Activated B cell treated with CpG ODN at 0.5 μM for 24 hours (primary cell): ENCODE data around the gene SLCO2A1. TPM values are rescaled to one million over a fixed set of nuclear protein-coding genes. Genes with fewer than 3 reads are reported as not detected.

Source experiments
- ATAC-seq: fragments of 200-7000 bp; cut with Tn5 transposase; one replicate; pipeline ENCODE4 v1.10.0; 2021; ENCODE audit warnings: low read depth, mild to moderate bottlenecking, moderate library complexity
- CTCF ChIA-PET: fragments of 350-600 bp; sonication (Branson Sonifier 250); formaldehyde crosslinking; loops from one replicate; lab custom pipeline; 2021; ENCODE audit warnings: antibody characterized with exemption; lab: Charles Lee
- POLR2A ChIA-PET: fragments of 350-600 bp; sonication (Branson Sonifier 250); formaldehyde crosslinking; loops from one replicate; lab custom pipeline; 2021; ENCODE audit warnings: antibody characterized with exemption; lab: Charles Lee
- DNase-seq: peaks from one replicate; pipeline ENCODE4 v3.0.0; 2022
- H3K27ac Mint-ChIP-seq: one replicate; pipeline ENCODE4 v1.8.0; 2020; ENCODE audit warnings: mixed read lengths
- H3K27me3 Mint-ChIP-seq: one replicate; pipeline ENCODE4 v1.8.0; 2021; ENCODE audit warnings: mixed read lengths
- H3K36me3 Mint-ChIP-seq: one replicate; pipeline ENCODE4 v1.8.0; 2021; ENCODE audit warnings: low read depth, mixed read lengths
- H3K4me1 Mint-ChIP-seq: one replicate; pipeline ENCODE4 v1.8.0; 2021; ENCODE audit warnings: mixed read lengths
- H3K4me3 Mint-ChIP-seq: one replicate; pipeline ENCODE4 v1.8.0; 2020; ENCODE audit warnings: mild to moderate bottlenecking, mixed read lengths
- H3K9me3 Mint-ChIP-seq: one replicate; pipeline ENCODE4 v1.8.0; 2020; ENCODE audit warnings: mixed read lengths
- intact Hi-C: fragments of 100-400 bp; cut with micrococcal nuclease; formaldehyde crosslinking; loops from one replicate; pipeline ENCODE4 v1.15.1; 2024
- total RNA-seq: library from RNA; stranded (reverse); gene quantifications from 2 replicates; pipeline ENCODE4 v1.2.3, GENCODE V29; 2022
- TF ChIP-seq, protein P1 (sequence below): fragments of 200-600 bp; IDR thresholded peaks from one replicate; pipeline ENCODE4 v1.8.0; 2022; ENCODE audit warnings: antibody characterized with exemption, mild to moderate bottlenecking

The SLCO2A1 gene
- total RNA-seq, 1 donor from 2014 or later = not detected

DNA sequence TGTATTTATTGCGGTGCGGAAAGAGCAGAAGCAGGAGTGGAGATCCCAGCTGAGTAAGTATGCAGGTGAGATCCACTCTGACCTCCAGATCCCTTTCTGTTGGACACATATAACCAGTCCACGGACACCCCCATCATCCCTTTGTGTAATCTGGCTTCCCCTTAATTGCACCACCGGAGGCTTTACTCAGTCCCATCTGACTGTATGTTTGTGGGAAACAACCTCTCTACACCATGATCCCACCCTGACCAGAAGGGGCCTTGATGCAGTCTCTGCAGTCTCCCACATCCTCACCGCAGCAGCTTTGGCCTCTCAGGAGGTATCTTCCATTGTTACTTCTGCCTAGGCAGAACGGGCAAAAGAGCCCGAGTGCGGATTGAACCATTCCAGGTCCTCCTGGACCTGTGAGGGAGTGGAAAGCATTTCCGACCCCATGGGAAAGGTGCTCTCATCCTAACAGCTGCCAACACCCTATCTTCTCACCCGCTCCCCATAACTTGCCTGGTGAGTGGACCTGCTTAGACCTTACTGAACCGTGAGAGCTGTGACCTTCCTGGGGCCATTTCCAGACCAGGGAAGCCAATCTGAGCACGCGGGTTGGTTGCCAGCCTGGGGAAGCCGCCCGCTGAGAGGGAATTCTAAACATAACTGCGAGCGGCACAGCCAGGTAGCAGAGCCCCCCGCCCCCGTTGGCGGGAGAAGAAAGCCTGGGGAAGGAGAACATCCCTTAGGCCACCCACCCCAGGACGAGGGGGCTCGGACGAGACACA lies 1.1 kb downstream of the SLCO2A1 start:
- H3K4me3 Mint-ChIP-seq = no peak overlapping the region
- peaks cover 35% of the 10 kb centered on the region for H3K27me3 Mint-ChIP-seq
- CTCF ChIA-PET = no interaction called here
- intact Hi-C loops = no loop called here
- no peaks in the 10 kb centered on the region for H3K9me3 Mint-ChIP-seq
- TF ChIP-seq, protein P1, sequence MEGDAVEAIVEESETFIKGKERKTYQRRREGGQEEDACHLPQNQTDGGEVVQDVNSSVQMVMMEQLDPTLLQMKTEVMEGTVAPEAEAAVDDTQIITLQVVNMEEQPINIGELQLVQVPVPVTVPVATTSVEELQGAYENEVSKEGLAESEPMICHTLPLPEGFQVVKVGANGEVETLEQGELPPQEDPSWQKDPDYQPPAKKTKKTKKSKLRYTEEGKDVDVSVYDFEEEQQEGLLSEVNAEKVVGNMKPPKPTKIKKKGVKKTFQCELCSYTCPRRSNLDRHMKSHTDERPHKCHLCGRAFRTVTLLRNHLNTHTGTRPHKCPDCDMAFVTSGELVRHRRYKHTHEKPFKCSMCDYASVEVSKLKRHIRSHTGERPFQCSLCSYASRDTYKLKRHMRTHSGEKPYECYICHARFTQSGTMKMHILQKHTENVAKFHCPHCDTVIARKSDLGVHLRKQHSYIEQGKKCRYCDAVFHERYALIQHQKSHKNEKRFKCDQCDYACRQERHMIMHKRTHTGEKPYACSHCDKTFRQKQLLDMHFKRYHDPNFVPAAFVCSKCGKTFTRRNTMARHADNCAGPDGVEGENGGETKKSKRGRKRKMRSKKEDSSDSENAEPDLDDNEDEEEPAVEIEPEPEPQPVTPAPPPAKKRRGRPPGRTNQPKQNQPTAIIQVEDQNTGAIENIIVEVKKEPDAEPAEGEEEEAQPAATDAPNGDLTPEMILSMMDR = no peak
- POLR2A ChIA-PET = no interaction called here
- H3K27ac Mint-ChIP-seq = no peak overlapping the region
- H3K36me3 Mint-ChIP-seq = no peaks in the 10 kb centered on the region
- no peak for DNase-seq
- H3K4me1 Mint-ChIP-seq = peaks cover 6% of the 10 kb centered on the region
- no peak for ATAC-seq

DNA sequence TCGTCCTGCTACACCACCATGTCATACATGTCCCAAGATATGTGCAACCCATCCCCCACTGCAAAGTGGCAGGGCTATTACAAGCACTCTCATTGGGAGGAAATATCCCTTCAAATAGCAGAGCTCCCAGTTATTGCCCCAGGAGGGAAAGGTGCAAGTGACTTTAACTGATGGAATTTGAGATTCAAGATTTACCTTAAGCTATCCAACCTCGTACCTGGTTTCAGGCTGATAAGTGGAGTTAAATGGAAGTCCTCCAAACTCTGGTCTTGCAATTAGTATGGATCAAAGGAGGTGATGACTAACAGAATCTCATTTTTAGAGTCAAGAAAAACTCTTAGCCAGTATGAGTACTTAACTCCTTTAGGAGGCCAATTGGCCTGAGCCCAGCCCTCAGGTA lies 2.1 kb downstream of the SLCO2A1 start:
- intact Hi-C loops = no loop called here
- H3K4me1 Mint-ChIP-seq = peaks cover 6% of the 10 kb centered on the region
- ChIA-PET POLR2A (no interaction called here), CTCF (no interaction called here)
- DNase-seq (no peak), ATAC-seq (no peak)
- no peaks in the 10 kb centered on the region for H3K36me3 Mint-ChIP-seq
- H3K9me3 Mint-ChIP-seq = no peaks in the 10 kb centered on the region
- TF ChIP-seq, protein P1 = no peak
- no peak overlapping the region for H3K4me3 Mint-ChIP-seq
- H3K27me3 Mint-ChIP-seq = peaks cover 31% of the 10 kb centered on the region
- no peak overlapping the region for H3K27ac Mint-ChIP-seq

DNA sequence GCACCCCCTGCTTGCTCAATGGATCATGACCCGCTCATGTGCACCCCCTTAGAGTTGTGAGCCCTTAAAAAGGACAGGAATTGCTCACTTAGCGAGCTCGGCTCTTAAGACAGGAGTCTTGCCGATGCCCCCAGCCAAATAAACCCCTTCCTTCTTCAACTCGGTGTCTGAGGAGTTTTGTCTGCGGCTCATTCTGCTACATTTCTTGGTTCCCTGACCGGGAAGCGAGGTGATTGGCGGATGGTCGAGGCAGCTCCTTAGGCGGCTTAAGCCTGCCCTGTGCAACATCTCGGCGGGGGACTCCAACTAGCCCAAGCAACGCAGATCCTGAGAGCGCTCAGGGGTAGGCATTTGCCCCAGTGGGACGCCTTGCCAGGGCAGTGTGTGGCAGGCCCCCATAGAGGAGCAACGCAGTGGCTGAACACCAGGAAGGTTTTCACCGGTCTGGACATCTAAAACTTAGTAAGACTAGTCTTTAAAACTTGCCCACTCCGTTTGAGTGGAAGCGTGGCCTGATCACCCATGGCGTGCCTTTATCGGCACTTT lies 9.5 kb downstream of the SLCO2A1 start:
- H3K9me3 Mint-ChIP-seq = no peaks in the 10 kb centered on the region
- TF ChIP-seq, protein P1 = no peak
- no peaks in the 10 kb centered on the region for H3K36me3 Mint-ChIP-seq
- H3K27ac Mint-ChIP-seq = no peak overlapping the region
- H3K27me3 Mint-ChIP-seq = peaks cover 3% of the 10 kb centered on the region
- no peaks in the 10 kb centered on the region for H3K4me1 Mint-ChIP-seq
- ATAC-seq (no peak), DNase-seq (no peak)
- H3K4me3 Mint-ChIP-seq = no peak overlapping the region
- ChIA-PET CTCF (no interaction called here), POLR2A (no interaction called here)
- intact Hi-C loops = no loop called here

DNA sequence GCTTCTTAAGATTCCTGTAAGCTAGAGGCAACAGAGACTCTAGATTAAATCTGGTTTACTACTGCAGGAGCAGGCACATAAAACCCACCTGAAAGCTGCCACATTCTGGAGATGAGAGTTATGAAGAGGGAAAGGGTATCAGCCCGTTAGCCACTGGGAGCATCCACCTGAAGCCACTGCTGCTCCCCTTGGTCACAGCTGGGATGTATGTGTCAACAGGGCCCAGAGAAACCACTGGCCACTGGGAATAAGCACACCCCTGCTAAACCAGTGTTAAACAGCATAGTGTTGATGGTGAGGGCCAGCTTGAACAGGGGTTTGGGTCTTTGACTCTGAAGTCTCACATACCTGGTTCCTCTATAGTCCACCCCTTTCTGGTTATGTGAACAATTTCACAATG lies 10.9 kb downstream of the SLCO2A1 start:
- CTCF ChIA-PET = no interaction called here

DNA sequence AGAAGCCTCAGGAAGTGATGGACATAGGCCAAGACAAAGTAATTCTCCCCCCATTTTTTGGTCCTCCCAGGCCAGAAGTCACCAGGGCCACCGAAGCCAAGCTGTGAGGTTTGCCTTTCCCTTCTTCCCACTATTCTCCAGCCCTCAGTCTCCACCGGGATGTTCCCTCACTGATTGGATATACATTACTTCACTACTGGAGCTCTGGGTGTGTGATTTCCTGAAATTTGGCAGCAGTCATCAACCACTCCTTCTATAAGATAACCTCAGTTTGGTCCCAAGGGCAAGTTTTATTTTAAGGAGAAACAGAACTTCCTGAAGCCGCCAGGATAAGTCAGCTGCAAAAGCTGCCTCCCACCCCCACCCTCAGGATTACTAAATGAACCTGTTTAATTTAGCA lies 11.3 kb downstream of the SLCO2A1 start:
- Mint-ChIP-seq H3K36me3 (no peaks in the 10 kb centered on the region), H3K4me1 (no peaks in the 10 kb centered on the region), H3K4me3 (no peak overlapping the region), H3K27ac (no peak overlapping the region), H3K9me3 (no peaks in the 10 kb centered on the region), H3K27me3 (peaks cover 2% of the 10 kb centered on the region)
- ATAC-seq (no peak), DNase-seq (no peak)
- intact Hi-C loops = no loop called here
- TF ChIP-seq, protein P1 = no peak
- POLR2A ChIA-PET = no interaction called here
- CTCF ChIA-PET = no interaction called here

More for the DNA sequence above, 10.9 kb downstream of the SLCO2A1 start:
- ATAC-seq (no peak), DNase-seq (no peak)
- intact Hi-C loops = no loop called here
- Mint-ChIP-seq H3K9me3 (no peaks in the 10 kb centered on the region), H3K27ac (no peak overlapping the region), H3K27me3 (peaks cover 2% of the 10 kb centered on the region), H3K36me3 (no peaks in the 10 kb centered on the region), H3K4me1 (no peaks in the 10 kb centered on the region), H3K4me3 (no peak overlapping the region)
- TF ChIP-seq, protein P1 = no peak
- POLR2A ChIA-PET = no interaction called here
